SK-N-SH treated with all-trans-retinoic acid at 6 μM for 48 hours (cell line): ENCODE results near the gene CERS5.

Experiments
- ATAC-seq: fragments of 200-7000 bp; cut with Tn5 transposase; 3 replicates; pipeline ENCODE4 v1.9.1; 2020; ENCODE audit warnings: mild to moderate bottlenecking, moderate library complexity
- BACH2 ChIP-seq: fragments of 250-450 bp; sonication (Bioruptor Pico); IDR thresholded peaks from 2 replicates; pipeline ENCODE4 v1.9.0; 2021; ENCODE audit warnings: mild to moderate bottlenecking, borderline replicate concordance
- CREB5 ChIP-seq: fragments of 250-450 bp; sonication (Bioruptor Pico); IDR thresholded peaks from 2 replicates; pipeline ENCODE4 v1.5.1; 2020; ENCODE audit warnings: low read depth, mild to moderate bottlenecking, moderate library complexity
- CSDC2 ChIP-seq: fragments of 250-450 bp; sonication (Bioruptor Pico); IDR thresholded peaks from 2 replicates; pipeline ENCODE4 v1.5.0; 2020; ENCODE audit warnings: mild to moderate bottlenecking, moderate library complexity
- CSRNP3 ChIP-seq: fragments of 250-450 bp; sonication (Bioruptor Pico); IDR thresholded peaks from 2 replicates; pipeline ENCODE4 v1.5.1; 2021; ENCODE audit warnings: mild to moderate bottlenecking, moderate library complexity
- ESRRG ChIP-seq: fragments of 250-450 bp; sonication (Bioruptor Pico); IDR thresholded peaks from 2 replicates; pipeline ENCODE4 v1.6.1; 2021; ENCODE audit warnings: mild to moderate bottlenecking
- ISL1 ChIP-seq: fragments of 250-450 bp; sonication (Bioruptor Pico); IDR thresholded peaks from 2 replicates; pipeline ENCODE4 v2.1.2; 2022; ENCODE audit warnings: mild to moderate bottlenecking, moderate library complexity
- OSR1 ChIP-seq: fragments of 250-450 bp; sonication (Bioruptor Pico); IDR thresholded peaks from 2 replicates; pipeline ENCODE4 v1.8.0; 2022; ENCODE audit warnings: moderate library complexity, mild to moderate bottlenecking, inconsistent platforms
- PATZ1 ChIP-seq: fragments of 250-450 bp; sonication (Bioruptor Pico); IDR thresholded peaks from 2 replicates; pipeline ENCODE4 v1.8.0; 2020; ENCODE audit warnings: mild to moderate bottlenecking, moderate library complexity, borderline replicate concordance
- POU6F1 ChIP-seq: fragments of 250-450 bp; sonication (Bioruptor Pico); IDR thresholded peaks from 2 replicates; pipeline ENCODE4 v1.8.0; 2021; ENCODE audit warnings: low read depth, mild to moderate bottlenecking, moderate library complexity, borderline replicate concordance
- PPARA ChIP-seq: fragments of 250-450 bp; sonication (Bioruptor Pico); IDR thresholded peaks from 2 replicates; pipeline ENCODE4 v1.5.0; 2020; ENCODE audit warnings: mild to moderate bottlenecking, borderline replicate concordance
- RARB ChIP-seq: fragments of 250-450 bp; sonication (Bioruptor Pico); IDR thresholded peaks from 2 replicates; pipeline ENCODE4 v1.8.0; 2021; ENCODE audit warnings: mild to moderate bottlenecking, moderate library complexity
- SNAI2 ChIP-seq: fragments of 250-450 bp; sonication (Bioruptor Pico); IDR thresholded peaks from 2 replicates; pipeline ENCODE4 v1.5.0; 2020; ENCODE audit warnings: mild to moderate bottlenecking, moderate library complexity
- TCF4 ChIP-seq: fragments of 250-450 bp; sonication (Bioruptor Pico); IDR thresholded peaks from 2 replicates; pipeline ENCODE4 v1.8.0; 2021; ENCODE audit warnings: mild to moderate bottlenecking, moderate library complexity, borderline replicate concordance
- TOX ChIP-seq: fragments of 250-450 bp; sonication (Bioruptor Pico); IDR thresholded peaks from 2 replicates; pipeline ENCODE4 v1.8.0; 2021; ENCODE audit warnings: mild to moderate bottlenecking, moderate library complexity, borderline replicate concordance
- TSHZ2 ChIP-seq: fragments of 250-450 bp; sonication (Bioruptor Pico); IDR thresholded peaks from 2 replicates; pipeline ENCODE4 v1.5.0; 2020; ENCODE audit warnings: mild to moderate bottlenecking, moderate library complexity
- ZFP3 ChIP-seq: fragments of 250-450 bp; sonication (Bioruptor Pico); IDR thresholded peaks from 2 replicates; pipeline ENCODE4 v1.5.0; 2020; ENCODE audit warnings: mild to moderate bottlenecking, moderate library complexity
- ZFP30 ChIP-seq: fragments of 450-650 bp; formaldehyde crosslinking; IDR thresholded peaks from 2 replicates; pipeline ENCODE4 v1.5.0; 2022; ENCODE audit warnings: mild to moderate bottlenecking, moderate library complexity
- ZNF565 ChIP-seq: fragments of 450-650 bp; formaldehyde crosslinking; conservative IDR thresholded peaks from 2 replicates; pipeline ENCODE4 v1.5.0; 2020; ENCODE audit warnings: low read depth, mild to moderate bottlenecking, moderate library complexity
- ZNF70 ChIP-seq: fragments of 450-650 bp; formaldehyde crosslinking; IDR thresholded peaks from 2 replicates; pipeline ENCODE4 v1.5.0; 2020; ENCODE audit warnings: mild to moderate bottlenecking, moderate library complexity
- ZNF8 ChIP-seq: fragments of 450-650 bp; formaldehyde crosslinking; IDR thresholded peaks from 2 replicates; pipeline ENCODE4 v1.5.0; 2020; ENCODE audit warnings: mild to moderate bottlenecking, moderate library complexity

CERS5 gene

GRCh38 chr12:50185970-50186663, 18.9 kb upstream of the CERS5 start (continued):
- no peak for TF ChIP-seq CREB5 (CRISPR knock-in tag)
- no peak for TF ChIP-seq PPARA (CRISPR knock-in tag)
- no peak for TF ChIP-seq ZNF8 (CRISPR knock-in tag)
- TF ChIP-seq PATZ1 (CRISPR knock-in tag) = no peak
- TF ChIP-seq BACH2 (CRISPR knock-in tag) = no peak
- no peak for TF ChIP-seq ZNF70 (CRISPR knock-in tag)
- 0 out of 2 replicates have a peak, but pooled peaks have one; percentile 35 for TF ChIP-seq CSRNP3
- 0 out of 2 replicates have a peak, but pooled peaks have one; percentile 81 for TF ChIP-seq ESRRG (CRISPR knock-in tag)
- TF ChIP-seq TOX (CRISPR knock-in tag) = 0 out of 2 replicates have a peak, but pooled peaks have one; percentile 38
- TF ChIP-seq ISL1 (CRISPR knock-in tag) = peak; percentile 66
- TF ChIP-seq ZFP30 (CRISPR knock-in tag) = no peak

- ATAC-seq = no peak
- TF ChIP-seq TSHZ2 = no peak
- TF ChIP-seq ZFP3 (CRISPR knock-in tag) = no peak
- TF ChIP-seq BACH2 (CRISPR knock-in tag) = no peak
- TF ChIP-seq CSDC2 (CRISPR knock-in tag) = no peak
- no peak for TF ChIP-seq ZNF8 (CRISPR knock-in tag)
- TF ChIP-seq SNAI2 (CRISPR knock-in tag) = no peak
- TF ChIP-seq PPARA (CRISPR knock-in tag) = no peak
- no peak for TF ChIP-seq TOX (CRISPR knock-in tag)
- TF ChIP-seq ZNF565 (CRISPR knock-in tag) = no peak
- TF ChIP-seq CREB5 (CRISPR knock-in tag) = no peak
- no peak for TF ChIP-seq OSR1
- no peak for TF ChIP-seq RARB
- no peak for TF ChIP-seq ZNF70 (CRISPR knock-in tag)
- no peak for TF ChIP-seq CSRNP3
- no peak for TF ChIP-seq ESRRG (CRISPR knock-in tag)
- no peak for TF ChIP-seq PATZ1 (CRISPR knock-in tag)
- TF ChIP-seq TCF4 (CRISPR knock-in tag) = no peak
- TF ChIP-seq POU6F1 (CRISPR knock-in tag) = no peak
- no peak for TF ChIP-seq ISL1 (CRISPR knock-in tag)
Measured at GRCh38 chr12:50185301-50185895, 18.2 kb upstream of the CERS5 start.
